CD4-positive, alpha-beta T cell treated with Interleukin-17A for 4 hours (primary cell): ENCODE data around the gene SART1.
"Not testable (repeated sequence)": the region's sequence is repeated elsewhere in the genome, so short reads cannot be mapped to it uniquely, and the experiment has no call there.

Experiments used
- DNase-seq: peaks from one replicate; pipeline ENCODE4 v3.0.0-alpha.2; 2020; ENCODE audit warnings: mixed read lengths

The SART1 gene

GRCh38 chr11:66002648-66003225 is 41.2 kb downstream of the SART1 start:
- DNase-seq, result peak; percentile 81

DNA sequence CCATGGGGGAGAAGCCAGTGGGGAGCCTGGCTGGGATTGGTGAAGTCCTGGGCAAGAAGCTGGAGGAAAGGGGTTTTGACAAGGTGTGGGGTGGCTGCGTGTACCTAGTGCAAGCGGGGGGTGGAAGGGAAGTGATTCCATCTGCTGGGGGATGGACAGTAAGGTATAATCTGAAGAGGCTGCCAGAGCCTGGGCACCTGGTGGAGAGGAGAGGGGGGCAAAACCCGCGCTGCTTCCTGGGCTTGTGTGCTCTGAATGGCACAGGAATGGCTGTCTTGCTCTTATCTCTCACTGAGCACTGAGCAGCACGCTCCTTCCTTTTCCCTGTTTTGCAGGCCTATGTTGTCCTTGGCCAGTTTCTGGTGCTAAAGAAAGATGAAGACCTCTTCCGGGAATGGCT is 41.8 kb downstream of the SART1 start:
- DNase-seq, result no peak

GRCh38 chr11:66004186-66004585 is 42.7 kb downstream of the SART1 start:
- no peak for DNase-seq

DNA sequence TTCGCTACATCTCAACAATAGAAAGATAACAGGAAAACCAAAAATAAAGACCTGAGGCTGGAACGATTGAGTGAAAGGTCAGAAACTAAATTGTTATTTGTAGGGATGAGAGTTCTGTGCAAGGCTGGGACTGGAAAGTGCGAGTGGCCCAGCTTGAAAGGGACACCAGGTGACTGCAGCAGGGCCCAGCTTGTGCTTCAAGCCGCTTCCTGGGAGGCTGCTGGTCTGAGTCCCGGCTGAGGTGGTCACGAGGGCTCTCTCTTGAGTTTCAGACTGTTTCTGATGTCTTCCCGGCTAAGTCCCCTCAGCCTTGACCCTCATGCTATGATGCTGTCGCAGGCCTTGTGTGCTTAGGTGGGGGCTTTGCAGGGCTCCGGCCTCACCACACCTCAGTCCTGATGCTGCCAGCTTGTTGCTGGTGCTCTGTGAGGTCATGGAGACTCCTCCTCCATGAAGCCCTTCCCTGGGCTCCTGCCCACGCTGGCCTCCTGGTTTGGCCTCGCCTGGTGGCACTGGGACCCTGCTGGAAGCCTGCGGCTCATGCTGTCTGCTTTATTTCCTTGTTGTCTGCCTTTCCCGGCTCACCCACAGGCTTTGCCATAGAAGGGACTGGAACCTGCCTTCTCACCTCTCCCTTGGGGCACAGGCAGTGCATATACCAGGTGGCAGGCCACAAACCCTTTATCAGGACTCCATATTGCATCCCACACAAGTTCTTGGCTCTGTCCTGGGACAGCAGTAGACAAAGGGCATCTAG is 44.8 kb downstream of the SART1 start:
- no peak for DNase-seq

DNA sequence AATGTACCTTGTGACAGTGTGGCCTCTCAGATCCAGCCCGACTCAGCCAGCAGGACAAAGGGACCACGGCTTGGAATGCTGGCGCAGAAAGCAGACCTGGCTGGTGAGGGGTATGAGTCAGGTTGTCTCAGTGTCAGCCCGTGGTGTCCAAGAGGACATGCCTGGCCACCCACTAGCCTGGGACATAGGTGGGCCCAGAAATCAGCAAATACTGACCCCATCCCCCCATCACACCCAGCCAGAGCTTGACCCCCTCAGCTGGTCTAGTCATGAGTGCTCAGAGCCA is 45.3 kb downstream of the SART1 start:
- DNase-seq, result no peak

GRCh38 chr11:66007201-66007634 is 45.7 kb downstream of the SART1 start:
- no peak for DNase-seq

DNA sequence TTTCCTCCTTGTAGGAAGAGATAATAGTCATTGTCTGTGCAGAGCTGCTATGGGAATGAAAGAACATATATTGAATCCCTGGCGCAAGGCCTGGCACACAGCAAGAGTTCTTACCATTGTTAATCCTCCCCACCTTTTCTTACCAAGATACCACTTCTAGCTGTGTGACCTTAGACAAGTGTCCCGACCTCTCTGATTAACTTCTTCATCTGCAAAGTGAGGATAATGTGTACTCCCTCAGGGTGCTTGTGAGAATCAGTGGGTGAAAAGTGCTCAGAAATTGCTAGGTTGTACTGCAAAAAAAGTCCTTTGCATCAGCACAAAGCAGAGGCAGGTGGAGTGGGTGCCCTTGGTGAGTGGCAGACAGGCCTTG is 46.5 kb downstream of the SART1 start:
- no peak for DNase-seq

- DNase-seq, result no peak
Observed at GRCh38 chr11:66008468-66009101, 47.1 kb downstream of the SART1 start.

- DNase-seq, result not testable (repeated sequence)
Observed at GRCh38 chr11:66010036-66010435, 48.5 kb downstream of the SART1 start.

DNA sequence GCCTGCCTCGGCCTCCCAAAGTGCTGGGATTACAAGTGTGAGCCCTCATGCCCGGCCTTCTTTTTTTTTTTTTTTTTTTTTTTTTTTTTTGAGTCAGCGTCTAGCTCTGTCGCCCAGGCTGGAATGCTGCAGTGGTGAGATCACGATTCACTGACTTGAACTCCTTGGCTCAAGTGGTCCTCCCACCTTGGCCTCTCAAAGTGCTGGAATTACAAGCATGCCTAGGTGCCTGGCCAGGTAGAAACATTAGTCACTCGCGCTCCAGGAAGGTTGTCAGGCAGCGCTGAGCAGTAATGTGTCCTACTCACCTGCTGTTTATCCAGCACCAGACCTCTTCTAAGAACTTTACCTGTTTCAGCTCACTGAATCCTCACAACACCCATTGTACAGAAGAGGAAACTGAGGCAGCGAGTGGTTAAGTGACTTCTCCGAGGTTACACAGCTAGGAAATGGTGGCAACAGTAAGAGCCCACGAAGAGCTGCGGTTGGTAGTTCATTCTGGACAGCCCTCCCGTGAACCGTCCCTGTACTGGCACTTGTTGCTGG is 49.8 kb downstream of the SART1 start:
- no peak for DNase-seq

GRCh38 chr11:66011785-66012303 is 50.3 kb downstream of the SART1 start, which contains the start of gene CST6:
TSS of gene CST6 (plus strand) at chr11:66012008. CDS start at chr11:66012045, 37 bp downstream.
- DNase-seq, result no peak

DNA sequence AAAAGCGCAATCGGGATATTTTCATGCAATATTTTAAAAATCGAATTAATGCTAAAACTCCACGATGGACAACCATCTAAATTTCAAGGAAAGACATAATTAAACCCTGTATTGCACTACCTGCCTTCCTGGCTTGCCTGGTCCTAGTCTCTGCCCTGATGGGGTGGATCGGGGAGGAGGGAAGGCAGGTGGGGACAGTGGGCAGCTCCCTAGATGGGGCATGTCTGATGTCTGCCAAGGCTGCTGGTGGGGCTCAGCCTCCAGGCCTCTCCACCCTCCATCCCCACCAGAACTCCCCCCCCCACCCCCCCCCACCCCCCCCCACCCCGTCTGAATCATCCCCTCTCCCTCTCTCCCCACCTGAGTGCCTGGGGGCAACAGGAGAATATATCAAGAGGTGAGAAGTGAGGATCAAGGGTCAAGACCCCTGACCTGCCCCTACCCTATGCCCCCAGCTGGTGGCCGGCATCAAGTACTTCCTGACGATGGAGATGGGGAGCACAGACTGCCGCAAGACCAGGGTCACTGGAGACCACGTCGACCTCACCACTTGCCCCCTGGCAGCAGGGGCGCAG is 50.9 kb downstream of the SART1 start:
- no peak for DNase-seq

- no peak for DNase-seq
Observed at GRCh38 chr11:66012946-66013761, 51.6 kb downstream of the SART1 start.

GRCh38 chr11:66013762-66014100 is 52.2 kb downstream of the SART1 start:
- no peak for DNase-seq

DNA sequence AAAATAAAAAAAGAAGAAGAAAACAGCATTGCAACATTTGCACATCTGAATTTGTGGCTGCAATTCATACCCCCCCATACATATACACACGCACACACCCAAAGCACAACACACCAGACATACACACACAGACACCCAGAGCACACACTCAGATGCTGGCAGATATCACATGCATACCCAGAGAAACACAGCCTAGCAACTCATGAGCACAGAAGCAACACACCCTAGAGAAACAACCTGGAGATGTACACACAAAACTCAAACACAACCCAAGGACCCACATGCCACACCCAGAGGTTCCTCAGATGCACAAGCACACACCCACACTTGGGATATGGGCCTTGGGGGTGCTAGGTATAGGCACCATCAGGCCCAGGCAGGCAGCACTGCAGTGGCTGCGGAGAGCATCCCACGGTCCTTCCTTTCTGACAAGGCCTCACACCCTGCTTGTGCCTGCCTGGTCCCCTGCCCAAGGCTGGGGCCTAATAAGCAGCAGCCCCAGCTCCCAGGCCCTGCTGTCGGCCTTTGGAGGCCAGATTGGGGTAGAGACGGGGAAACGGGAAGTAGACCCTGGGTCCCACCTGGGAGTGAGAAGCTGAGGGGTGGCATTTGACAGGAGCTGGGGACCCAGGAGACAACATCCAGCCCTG is 53.4 kb downstream of the SART1 start:
- no peak for DNase-seq

GRCh38 chr11:66015454-66015881 is 53.9 kb downstream of the SART1 start:
- no peak for DNase-seq

- DNase-seq, result no peak
Observed at GRCh38 chr11:66015936-66016792, 54.6 kb downstream of the SART1 start.

DNA sequence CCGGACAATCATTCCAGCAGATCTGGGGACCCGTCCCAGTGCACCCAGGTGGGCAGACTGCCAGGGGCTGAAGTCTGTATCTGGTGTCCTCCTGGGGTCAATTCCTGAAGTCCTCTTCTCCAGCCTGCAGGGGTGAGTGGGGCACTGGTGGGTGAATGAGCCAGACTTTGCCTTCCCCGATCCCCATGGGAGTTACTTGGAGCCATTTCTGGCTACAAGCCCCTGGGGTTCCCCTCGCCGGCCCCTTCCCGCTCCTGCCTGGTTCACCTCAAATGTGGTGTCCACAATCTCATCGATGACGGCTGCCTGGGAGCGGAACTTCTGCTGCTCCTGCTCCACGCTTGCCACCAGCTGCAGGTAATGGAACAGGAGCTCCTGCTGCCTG is 55.3 kb downstream of the SART1 start:
- DNase-seq, result no peak

- DNase-seq, result no peak
Observed at GRCh38 chr11:66017321-66017720, 55.8 kb downstream of the SART1 start.

DNA sequence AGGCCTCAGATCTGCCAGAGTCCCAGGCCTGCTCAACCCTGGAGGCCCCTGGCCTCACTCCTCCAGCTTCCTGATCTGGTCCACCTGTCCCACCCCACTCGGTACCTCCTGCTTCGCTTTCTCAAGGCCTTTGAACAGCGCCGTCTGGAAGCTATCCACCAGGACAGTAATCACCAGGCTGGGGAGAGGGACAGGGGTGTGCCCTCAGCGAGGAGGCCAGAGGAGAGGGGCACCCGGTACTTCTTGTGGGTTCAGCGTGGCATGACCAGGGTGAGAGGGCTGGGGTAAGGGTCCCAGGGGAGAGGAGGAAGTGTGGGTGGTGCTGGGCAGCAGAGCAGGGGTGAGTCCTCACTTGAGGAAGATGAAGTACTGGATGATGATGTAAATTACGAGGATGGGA is 58.7 kb downstream of the SART1 start:
- no peak for DNase-seq
